ENCODE results near the gene PIH1D1.

The PIH1D1 gene

GRCh38 chr19:49441960-49442350 lies 9.7 kb downstream of the PIH1D1 start:
- peaks cover 51% of the 10 kb centered on the region for H3K27me3 ChIP-seq (ENCODE audit: insufficient read depth, low read length)
- H3K9me3 ChIP-seq (ENCODE audit: low read length): no peaks in the 10 kb centered on the region
- H3K4me1 ChIP-seq (ENCODE audit: insufficient read depth, low read length): peaks cover 15% of the 10 kb centered on the region
- no peak overlapping the region for H3K4me3 ChIP-seq (ENCODE audit: low read length)
- no peak overlapping the region for H2AFZ ChIP-seq (ENCODE audit: low read depth, low read length)
- peaks cover 4% of the 10 kb centered on the region for H3K36me3 ChIP-seq (ENCODE audit: insufficient read depth, low read length)

- Histone ChIP-seq H3K36me3 (ENCODE audit: insufficient read depth, low read length) (no peaks in the 10 kb centered on the region), H3K4me1 (ENCODE audit: insufficient read depth, low read length) (peaks cover 15% of the 10 kb centered on the region), H3K9me3 (ENCODE audit: low read length) (no peaks in the 10 kb centered on the region), H2AFZ (ENCODE audit: low read depth, low read length) (no peak within 1 kb of the TSS), H3K4me3 (ENCODE audit: low read length) (no peak within 1 kb of the TSS), H3K27me3 (ENCODE audit: insufficient read depth, low read length) (peaks cover 57% of the 10 kb centered on the region)
Measured at GRCh38 chr19:49441210-49441959, 10.2 kb downstream of the PIH1D1 start, which contains the start of gene SLC17A7. Gene SLC17A7, minus strand, starts transcription at chr19:49441527. Its CDS starts 148 bp downstream, at chr19:49441379.

- Histone ChIP-seq H3K27me3 (ENCODE audit: insufficient read depth, low read length) (peaks cover 65% of the 10 kb centered on the region), H3K9me3 (ENCODE audit: low read length) (no peaks in the 10 kb centered on the region), H2AFZ (ENCODE audit: low read depth, low read length) (no peak overlapping the region), H3K36me3 (ENCODE audit: insufficient read depth, low read length) (no peaks in the 10 kb centered on the region), H3K4me3 (ENCODE audit: low read length) (no peak overlapping the region), H3K4me1 (ENCODE audit: insufficient read depth, low read length) (peaks cover 15% of the 10 kb centered on the region)
Measured at GRCh38 chr19:49440439-49441209, 11.0 kb downstream of the PIH1D1 start.

- Histone ChIP-seq H3K4me1 (ENCODE audit: insufficient read depth, low read length) (peaks cover 15% of the 10 kb centered on the region), H3K27me3 (ENCODE audit: insufficient read depth, low read length) (peaks cover 73% of the 10 kb centered on the region), H3K9me3 (ENCODE audit: low read length) (peaks cover under 1% of the 10 kb centered on the region), H3K36me3 (ENCODE audit: insufficient read depth, low read length) (no peaks in the 10 kb centered on the region), H3K4me3 (ENCODE audit: low read length) (no peak overlapping the region), H2AFZ (ENCODE audit: low read depth, low read length) (no peak overlapping the region)
Measured at GRCh38 chr19:49439836-49440235, 11.8 kb downstream of the PIH1D1 start.

GRCh38 chr19:49438261-49438660 lies 13.4 kb downstream of the PIH1D1 start:
- Histone ChIP-seq H3K4me3 (ENCODE audit: low read length) (no peak overlapping the region), H2AFZ (ENCODE audit: low read depth, low read length) (no peak overlapping the region), H3K4me1 (ENCODE audit: insufficient read depth, low read length) (peaks cover 15% of the 10 kb centered on the region), H3K36me3 (ENCODE audit: insufficient read depth, low read length) (no peaks in the 10 kb centered on the region), H3K9me3 (ENCODE audit: low read length) (peaks cover 10% of the 10 kb centered on the region), H3K27me3 (ENCODE audit: insufficient read depth, low read length) (peaks cover 87% of the 10 kb centered on the region)

GRCh38 chr19:49437231-49437630 lies 14.4 kb downstream of the PIH1D1 start:
- H3K4me3 ChIP-seq (ENCODE audit: low read length): no peak overlapping the region
- H3K9me3 ChIP-seq (ENCODE audit: low read length): peaks cover 19% of the 10 kb centered on the region
- peaks cover 95% of the 10 kb centered on the region for H3K27me3 ChIP-seq (ENCODE audit: insufficient read depth, low read length)
- no peaks in the 10 kb centered on the region for H3K36me3 ChIP-seq (ENCODE audit: insufficient read depth, low read length)
- peaks cover 9% of the 10 kb centered on the region for H3K4me1 ChIP-seq (ENCODE audit: insufficient read depth, low read length)
- H2AFZ ChIP-seq (ENCODE audit: low read depth, low read length): no peak overlapping the region

GRCh38 chr19:49436381-49437017 lies 15.1 kb downstream of the PIH1D1 start:
- no peak overlapping the region for H3K4me3 ChIP-seq (ENCODE audit: low read length)
- peaks cover 23% of the 10 kb centered on the region for H3K9me3 ChIP-seq (ENCODE audit: low read length)
- H2AFZ ChIP-seq (ENCODE audit: low read depth, low read length): no peak overlapping the region
- peaks cover 3% of the 10 kb centered on the region for H3K4me1 ChIP-seq (ENCODE audit: insufficient read depth, low read length)
- no peaks in the 10 kb centered on the region for H3K36me3 ChIP-seq (ENCODE audit: insufficient read depth, low read length)
- H3K27me3 ChIP-seq (ENCODE audit: insufficient read depth, low read length): peaks cover 93% of the 10 kb centered on the region

GRCh38 chr19:49435670-49436069 lies 15.9 kb downstream of the PIH1D1 start:
- H3K9me3 ChIP-seq (ENCODE audit: low read length): peaks cover 23% of the 10 kb centered on the region
- no peaks in the 10 kb centered on the region for H3K4me1 ChIP-seq (ENCODE audit: insufficient read depth, low read length)
- H3K36me3 ChIP-seq (ENCODE audit: insufficient read depth, low read length): no peaks in the 10 kb centered on the region
- H2AFZ ChIP-seq (ENCODE audit: low read depth, low read length): no peak overlapping the region
- peaks cover 95% of the 10 kb centered on the region for H3K27me3 ChIP-seq (ENCODE audit: insufficient read depth, low read length)
- no peak overlapping the region for H3K4me3 ChIP-seq (ENCODE audit: low read length)

- Histone ChIP-seq H3K27me3 (ENCODE audit: insufficient read depth, low read length) (peaks cover 95% of the 10 kb centered on the region), H2AFZ (ENCODE audit: low read depth, low read length) (no peak overlapping the region), H3K9me3 (ENCODE audit: low read length) (peaks cover 23% of the 10 kb centered on the region), H3K4me3 (ENCODE audit: low read length) (no peak overlapping the region), H3K36me3 (ENCODE audit: insufficient read depth, low read length) (no peaks in the 10 kb centered on the region), H3K4me1 (ENCODE audit: insufficient read depth, low read length) (no peaks in the 10 kb centered on the region)
Measured at GRCh38 chr19:49434907-49435583, 16.6 kb downstream of the PIH1D1 start.

- Histone ChIP-seq H3K36me3 (ENCODE audit: insufficient read depth, low read length) (no peaks in the 10 kb centered on the region), H2AFZ (ENCODE audit: low read depth, low read length) (no peak overlapping the region), H3K27me3 (ENCODE audit: insufficient read depth, low read length) (peaks cover 94% of the 10 kb centered on the region), H3K4me1 (ENCODE audit: insufficient read depth, low read length) (peaks cover 7% of the 10 kb centered on the region), H3K4me3 (ENCODE audit: low read length) (no peak overlapping the region), H3K9me3 (ENCODE audit: low read length) (peaks cover 23% of the 10 kb centered on the region)
Measured at GRCh38 chr19:49433240-49433901, 18.2 kb downstream of the PIH1D1 start.

GRCh38 chr19:49432141-49433073 lies 19.2 kb downstream of the PIH1D1 start:
- Histone ChIP-seq H3K27me3 (ENCODE audit: insufficient read depth, low read length) (peaks cover 91% of the 10 kb centered on the region), H3K4me3 (ENCODE audit: low read length) (no peak overlapping the region), H3K9me3 (ENCODE audit: low read length) (peaks cover 23% of the 10 kb centered on the region), H3K4me1 (ENCODE audit: insufficient read depth, low read length) (peaks cover 14% of the 10 kb centered on the region), H3K36me3 (ENCODE audit: insufficient read depth, low read length) (no peaks in the 10 kb centered on the region), H2AFZ (ENCODE audit: low read depth, low read length) (no peak overlapping the region)
